GM23248 (cell line): ENCODE data around the gene CFAP74.

Experiments
- EZH2 ChIP-seq: fragments of 200-600 bp; sonication (generic); IDR thresholded peaks from 2 replicates; pipeline ENCODE4 v1.6.1; 2018; ENCODE audit warnings: antibody characterized with exemption, mild to moderate bottlenecking; ENCODE audit not compliant: insufficient read depth, poor library complexity, severe bottlenecking
- EZH2phosphoT487 ChIP-seq: fragments of 200-600 bp; sonication (generic); IDR thresholded peaks from 2 replicates; pipeline ENCODE4 v1.6.1; 2018; ENCODE audit warnings: antibody characterized with exemption, moderate library complexity, mild to moderate bottlenecking, low read depth; ENCODE audit not compliant: insufficient read depth

DNA sequence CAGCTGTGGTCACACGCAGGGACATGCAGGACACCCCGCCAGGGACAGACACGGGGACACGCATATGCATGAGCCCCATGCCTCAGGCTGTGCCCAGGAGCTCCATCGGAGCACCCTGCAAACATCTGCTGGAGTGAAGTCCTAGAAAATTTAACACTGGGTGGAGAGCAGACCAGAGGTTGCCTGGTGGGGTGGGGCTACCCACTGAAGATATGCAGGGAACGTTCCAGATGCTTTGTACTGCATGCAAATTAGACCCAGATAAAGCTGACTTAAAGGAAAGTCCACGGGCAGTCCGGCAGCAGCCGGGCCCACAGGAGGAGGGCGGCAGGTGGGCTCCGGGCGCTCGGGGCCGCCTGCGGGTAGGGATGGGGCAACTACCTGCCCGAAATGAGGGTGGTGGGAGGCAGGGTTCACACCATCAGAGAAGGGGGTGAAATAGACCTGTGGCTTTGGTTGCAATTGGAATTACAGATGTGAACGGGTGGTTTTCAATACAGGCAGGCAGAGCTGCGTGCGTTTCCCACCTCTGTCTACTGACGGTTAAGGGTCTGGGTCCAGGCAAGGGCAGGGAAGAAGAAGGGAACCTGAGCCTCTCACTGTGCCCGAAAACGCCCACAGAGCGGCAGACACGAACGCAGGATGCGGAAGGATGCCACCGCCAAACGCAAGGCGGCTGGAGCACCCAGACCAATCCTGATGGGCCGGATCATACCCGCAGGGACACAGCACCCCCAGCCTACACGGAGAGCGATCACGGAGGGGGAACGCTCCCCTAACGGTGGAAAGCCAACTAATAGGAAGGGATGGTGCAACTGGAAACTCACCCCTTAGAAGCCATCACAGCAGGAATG, 21.0 kb downstream of the CFAP74 start:
- TF ChIP-seq EZH2phosphoT487 (no peak), EZH2 (no peak)
